Measurements from ENCODE around the gene TDP2. TPM values are rescaled to one million over a fixed set of nuclear protein-coding genes. Genes with fewer than 3 reads are reported as not detected.
A peak's percentile ranks its signal among the peaks of the same experiment; 100 is the strongest.
"Not testable (repeated sequence)": the region's sequence is repeated elsewhere in the genome, so short reads cannot be mapped to it uniquely, and the experiment has no call there.

The TDP2 gene
- total RNA-seq, 6 experiments from 2014 or later = 20.4 to 33.2 (median 24.0) TPM

DNA sequence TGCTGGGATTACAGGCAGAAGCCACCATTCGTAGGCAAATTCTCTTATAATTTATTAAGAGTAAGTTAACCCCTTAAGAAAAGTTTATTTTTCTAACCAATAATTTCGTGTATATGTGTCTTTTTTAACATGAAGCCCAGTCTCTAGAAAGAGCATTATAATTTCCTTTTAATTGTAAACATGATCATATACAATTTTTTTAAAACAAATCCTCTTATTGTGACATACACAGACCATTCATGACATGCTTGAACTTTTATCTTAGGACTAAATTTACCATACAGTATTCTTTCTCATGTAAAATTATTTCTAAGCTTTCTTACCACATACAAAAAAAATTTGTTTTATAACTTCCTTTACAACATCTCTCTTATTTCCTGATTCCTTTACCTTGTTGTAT is 6.9 kb upstream of the TDP2 start:
- Histone ChIP-seq H3K36me3 (no peaks in the 10 kb centered on the region), H3K9me3 (no peaks in the 10 kb centered on the region), H3K4me3 (no peak overlapping the region), H3K4me1 (peaks cover 0 to 40% (median 19%) of the 10 kb centered on the region in 4 donors), H3K27ac (peak overlapping the region in 2 of 3 donors; percentile 59 to 70), H3K27me3 (no peaks in the 10 kb centered on the region)
- WGBS (ENCODE audit: insufficient coverage, low coverage, low lambda C conversion rate, missing lambda C conversion rate) = 64% methylated on average over 2 of the region's 2 CpGs
- no peak for DNase-seq
- intact Hi-C loops (cut with DNase I) = no loop called here
- TF ChIP-seq, protein P1, sequence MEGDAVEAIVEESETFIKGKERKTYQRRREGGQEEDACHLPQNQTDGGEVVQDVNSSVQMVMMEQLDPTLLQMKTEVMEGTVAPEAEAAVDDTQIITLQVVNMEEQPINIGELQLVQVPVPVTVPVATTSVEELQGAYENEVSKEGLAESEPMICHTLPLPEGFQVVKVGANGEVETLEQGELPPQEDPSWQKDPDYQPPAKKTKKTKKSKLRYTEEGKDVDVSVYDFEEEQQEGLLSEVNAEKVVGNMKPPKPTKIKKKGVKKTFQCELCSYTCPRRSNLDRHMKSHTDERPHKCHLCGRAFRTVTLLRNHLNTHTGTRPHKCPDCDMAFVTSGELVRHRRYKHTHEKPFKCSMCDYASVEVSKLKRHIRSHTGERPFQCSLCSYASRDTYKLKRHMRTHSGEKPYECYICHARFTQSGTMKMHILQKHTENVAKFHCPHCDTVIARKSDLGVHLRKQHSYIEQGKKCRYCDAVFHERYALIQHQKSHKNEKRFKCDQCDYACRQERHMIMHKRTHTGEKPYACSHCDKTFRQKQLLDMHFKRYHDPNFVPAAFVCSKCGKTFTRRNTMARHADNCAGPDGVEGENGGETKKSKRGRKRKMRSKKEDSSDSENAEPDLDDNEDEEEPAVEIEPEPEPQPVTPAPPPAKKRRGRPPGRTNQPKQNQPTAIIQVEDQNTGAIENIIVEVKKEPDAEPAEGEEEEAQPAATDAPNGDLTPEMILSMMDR (IDR thresholded peaks at IDR 0.05) = no peak
- TF ChIP-seq POLR2A (IDR thresholded peaks at IDR 0.05) = no peak
- ATAC-seq = no peak

DNA sequence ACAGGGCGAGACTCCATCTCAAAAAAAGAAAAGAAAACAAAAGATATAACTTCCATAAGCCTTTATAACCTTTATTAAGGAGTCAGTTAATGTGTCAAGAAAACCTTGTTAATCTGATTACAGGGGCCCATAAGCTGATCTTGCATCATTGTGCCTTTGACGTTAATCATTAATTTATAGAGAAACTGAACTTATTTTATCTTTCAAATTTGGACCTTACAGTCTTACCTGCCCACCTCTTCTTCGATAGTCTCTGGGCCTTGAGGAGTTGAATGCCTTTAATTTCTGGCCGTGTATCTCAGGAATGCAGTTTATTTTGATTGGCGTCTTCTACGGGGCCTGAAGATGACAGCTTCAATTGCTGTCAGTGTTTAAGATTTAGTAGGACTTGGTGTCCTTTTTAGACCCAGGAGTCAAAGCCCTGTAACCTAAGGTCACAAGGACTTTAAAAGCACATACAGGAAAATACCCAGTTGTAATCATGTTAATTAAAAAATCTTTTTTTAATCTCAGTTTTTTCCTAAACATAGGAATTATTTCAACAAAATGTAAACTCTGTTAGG is 6.0 kb upstream of the TDP2 start:
- Histone ChIP-seq H3K27me3 (no peaks in the 10 kb centered on the region), H3K4me1 (peaks cover 0 to 31% (median 15%) of the 10 kb centered on the region in 4 donors), H3K4me3 (peak overlapping the region in 1 of 3 donors; percentile 11), H3K9me3 (no peaks in the 10 kb centered on the region), H3K36me3 (no peaks in the 10 kb centered on the region), H3K27ac (peak overlapping the region; percentile 33 to 70 (median 59))
- TF ChIP-seq, protein P1 (IDR thresholded peaks at IDR 0.05) = no peak
- no peak for TF ChIP-seq POLR2A (IDR thresholded peaks at IDR 0.05)
- peak in 3 of 4 donors; percentile 10 to 36 (median 25) for ATAC-seq
- intact Hi-C loops (cut with DNase I) = no loop called here
- 29% methylated on average over 6 of the region's 6 CpGs for WGBS (ENCODE audit: insufficient coverage, low coverage, low lambda C conversion rate, missing lambda C conversion rate)
- no peak for DNase-seq

DNA sequence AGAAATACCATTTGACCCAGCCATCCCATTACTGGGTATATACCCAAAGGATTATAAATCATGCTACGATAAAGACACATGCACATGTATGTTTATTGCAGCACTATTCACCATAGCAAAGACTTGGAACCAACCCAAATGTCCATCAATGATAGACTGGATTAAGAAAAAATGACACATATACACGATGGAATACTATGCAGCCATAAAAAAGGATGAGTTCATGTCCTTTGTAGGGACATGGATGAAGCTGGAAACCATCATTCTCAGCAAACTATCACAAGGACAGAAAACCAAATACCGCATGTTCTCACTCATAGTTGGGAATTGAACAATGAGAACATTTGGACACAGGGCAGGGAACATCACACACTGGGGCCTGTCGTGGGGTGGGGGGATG is 4.4 kb upstream of the TDP2 start:
- H3K36me3 ChIP-seq; DNase-seq; H3K4me3 ChIP-seq; ATAC-seq; intact Hi-C loops (cut with DNase I); H3K27me3 ChIP-seq; H3K9me3 ChIP-seq; H3K27ac ChIP-seq: not testable (repeated sequence)
- WGBS (ENCODE audit: insufficient coverage, low coverage, low lambda C conversion rate, missing lambda C conversion rate) = 87% methylated on average over 4 of the region's 4 CpGs
- peaks cover 0 to 31% (median 11%) of the 10 kb centered on the region in 4 donors for H3K4me1 ChIP-seq

GRCh38 chr6:24670492-24670891 is 3.8 kb upstream of the TDP2 start:
- intact Hi-C loops (cut with DNase I); DNase-seq; H3K9me3 ChIP-seq; H3K27me3 ChIP-seq; H3K36me3 ChIP-seq; ATAC-seq; H3K4me3 ChIP-seq: not testable (repeated sequence)
- peak overlapping the region in 1 of 3 donors; percentile 3 for H3K27ac ChIP-seq
- H3K4me1 ChIP-seq = peaks cover 0 to 36% (median 13%) of the 10 kb centered on the region in 4 donors

DNA sequence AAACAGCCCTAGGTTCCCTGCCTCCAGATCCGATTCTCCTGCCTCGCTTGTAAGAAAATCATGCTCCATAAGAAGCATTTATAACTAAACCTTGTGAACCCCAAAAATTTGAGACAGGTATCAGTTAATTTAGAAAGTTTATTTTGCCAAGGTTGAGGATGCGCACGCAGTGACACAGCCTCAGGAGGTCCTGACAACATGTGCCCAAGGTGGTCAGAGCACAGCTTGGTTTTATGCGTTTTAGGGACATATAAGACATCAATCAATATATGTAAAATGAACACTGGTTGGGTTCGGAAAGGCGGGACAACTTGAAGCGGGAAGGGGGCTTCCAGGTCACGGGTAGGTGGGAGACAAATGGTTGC is 2.3 kb upstream of the TDP2 start:
- H3K27ac ChIP-seq = peak overlapping the region; percentile 32 to 95 (median 46)
- 24% methylated on average over 9 of the region's 9 CpGs for WGBS (ENCODE audit: insufficient coverage, low coverage, low lambda C conversion rate, missing lambda C conversion rate)
- DNase-seq = no peak
- H3K27me3 ChIP-seq = no peaks in the 10 kb centered on the region
- H3K4me3 ChIP-seq = peak overlapping the region; percentile 11 to 86 (median 83)
- ATAC-seq = no peak
- no peaks in the 10 kb centered on the region for H3K9me3 ChIP-seq
- H3K36me3 ChIP-seq = no peaks in the 10 kb centered on the region
- intact Hi-C loops (cut with DNase I) = no loop called here
- TF ChIP-seq, protein P1 (IDR thresholded peaks at IDR 0.05) = no peak
- no peak for TF ChIP-seq POLR2A (IDR thresholded peaks at IDR 0.05)
- peaks cover 0 to 47% (median 20%) of the 10 kb centered on the region in 4 donors for H3K4me1 ChIP-seq

Measured in right lobe of liver (tissue), 6 donors.